Measurements from ENCODE around the gene ITGA8. TPM values are rescaled to one million over a fixed set of nuclear protein-coding genes. Genes with fewer than 3 reads are reported as not detected.

Gene ITGA8
- total and polyA plus RNA-seq, 2 of the 13 experiments (the other 11 are each of a cell fraction or from before 2014, with no cell fraction given) = not detected

- Histone ChIP-seq H3K9ac (ENCODE audit: insufficient read depth, low read depth, low read length) (no peak overlapping the region), H3K36me3 (replicated peaks in 1 of 2; ENCODE audit: control insufficient read depth in 1 of 2, insufficient read depth in 2 of 2, low read length in 2 of 2) (no peaks in the 10 kb centered on the region), H3K4me3 (replicated peaks in 1 of 3; ENCODE audit: insufficient read depth in 1 of 3, low read depth in 2 of 3, low read length in 3 of 3) (no peak overlapping the region), H3K27me3 (ENCODE audit: control insufficient read depth in 1 of 2, insufficient read depth in 2 of 2, low read length in 2 of 2) (peaks cover 2 to 10% of the 10 kb centered on the region in 2 experiments; a peak in 1 of 5 replicates), H3K9me3 (ENCODE audit: low read length) (no peaks in the 10 kb centered on the region), H4K20me1 (ENCODE audit: insufficient read depth, low read length) (no peaks in the 10 kb centered on the region), H3K4me1 (ENCODE audit: insufficient read depth, low read length) (no peaks in the 10 kb centered on the region), H3K4me2 (ENCODE audit: low read depth, low read length) (no peak overlapping the region), H3K79me2 (ENCODE audit: insufficient read depth, low read length) (no peaks in the 10 kb centered on the region), H2AFZ (ENCODE audit: low read length) (no peak overlapping the region), H3K27ac (ENCODE audit: extremely low read length, insufficient read depth, low read length) (no peak overlapping the region)
- TF ChIP-seq MYNN (CRISPR knock-in tag; IDR thresholded peaks at IDR 0.05; ENCODE audit: low read depth) = no peak
- TF ChIP-seq ZNF33A (CRISPR knock-in tag; IDR thresholded peaks at IDR 0.05; ENCODE audit: borderline replicate concordance) = no peak
- DNase-seq (ENCODE audit: low spot score) (no peak), ATAC-seq (no peak), FAIRE-seq (no peak)
- BruUV-seq (replicated peaks) = no TSS peak
- CTCF ChIA-PET (ENCODE audit: low intra/inter-chr PET ratio, low total read pairs) = no interaction called here
- in situ Hi-C loops (cut with HindIII; ENCODE audit: extremely low pct_ligation_motif_present, low pct_unique_long_range_greater_than_20kb) = no loop called here
- intact Hi-C loops (cut with micrococcal nuclease; ENCODE audit: unreplicated experiment) = no loop called here
- WGBS (ENCODE audit: low lambda C conversion rate) = 0% methylated on average over 2 of the region's 2 CpGs
- POLR2A ChIA-PET = no interaction called here
Observed at GRCh38 chr10:15478950-15479349, 240.8 kb downstream of the ITGA8 start.

GRCh38 chr10:15478429-15478828, 241.3 kb downstream of the ITGA8 start:
- Histone ChIP-seq H3K4me3 (replicated peaks in 1 of 3; ENCODE audit: insufficient read depth in 1 of 3, low read depth in 2 of 3, low read length in 3 of 3) (no peak overlapping the region), H4K20me1 (ENCODE audit: insufficient read depth, low read length) (no peaks in the 10 kb centered on the region), H3K9ac (ENCODE audit: insufficient read depth, low read depth, low read length) (no peak overlapping the region), H3K79me2 (ENCODE audit: insufficient read depth, low read length) (no peaks in the 10 kb centered on the region), H3K4me1 (ENCODE audit: insufficient read depth, low read length) (no peaks in the 10 kb centered on the region), H3K27me3 (ENCODE audit: control insufficient read depth in 1 of 2, insufficient read depth in 2 of 2, low read length in 2 of 2) (peaks cover 2 to 12% of the 10 kb centered on the region in 2 experiments; a peak in 1 of 5 replicates), H2AFZ (ENCODE audit: low read length) (no peak overlapping the region), H3K4me2 (ENCODE audit: low read depth, low read length) (no peak overlapping the region), H3K36me3 (replicated peaks in 1 of 2; ENCODE audit: control insufficient read depth in 1 of 2, insufficient read depth in 2 of 2, low read length in 2 of 2) (no peaks in the 10 kb centered on the region), H3K9me3 (ENCODE audit: low read length) (no peaks in the 10 kb centered on the region), H3K27ac (ENCODE audit: extremely low read length, insufficient read depth, low read length) (no peak overlapping the region)
- FAIRE-seq (no peak), ATAC-seq (no peak), DNase-seq (ENCODE audit: low spot score) (no peak)
- BruUV-seq (replicated peaks) = no TSS peak
- ChIA-PET CTCF (ENCODE audit: low intra/inter-chr PET ratio, low total read pairs) (no interaction called here), POLR2A (no interaction called here)
- in situ Hi-C loops (cut with HindIII; ENCODE audit: extremely low pct_ligation_motif_present, low pct_unique_long_range_greater_than_20kb) = no loop called here
- WGBS (ENCODE audit: low lambda C conversion rate) = 0% methylated on average over 5 of the region's 6 CpGs
- intact Hi-C loops (cut with micrococcal nuclease; ENCODE audit: unreplicated experiment) = no loop called here
- TF ChIP-seq ZNF703 (CRISPR knock-in tag; IDR thresholded peaks at IDR 0.05; ENCODE audit: borderline replicate concordance) (no peak), HDAC1 (CRISPR knock-in tag; IDR thresholded peaks at IDR 0.05) (no peak), ZNF788 (CRISPR knock-in tag; IDR thresholded peaks at IDR 0.05; ENCODE audit: borderline replicate concordance) (no peak), HNRNPLL (IDR thresholded peaks at IDR 0.05; ENCODE audit: low read depth, low read length, poor library complexity, severe bottlenecking) (no peak), GTF2F1 (IDR thresholded peaks at IDR 0.05; ENCODE audit: low read length) (no peak)

Measured in HepG2 (cell line).